DND-41 (cell line): ENCODE data around the gene PRSS21.
A peak's percentile ranks its signal among the peaks of the same experiment; 100 is the strongest.

Experiments
- ATAC-seq: fragments of 200-7000 bp; cut with Tn5 transposase; 3 replicates; pipeline ENCODE4 v1.9.1; 2021; ENCODE audit warnings: low read depth; ENCODE audit not compliant: insufficient read depth
- DNase-seq: peaks from one replicate; pipeline ENCODE4 v3.0.0-alpha.2; 2020
- H2AFZ ChIP-seq: 2 replicates; pipeline ENCODE4 v1.6.0; 2012; ENCODE audit warnings: low read depth, low read length
- H3K27ac ChIP-seq: 2 replicates; pipeline ENCODE4 v1.5.1; 2012; ENCODE audit warnings: low read length, inconsistent platforms
- H3K27me3 ChIP-seq: fragments of 200-600 bp; sonication (generic); 2 replicates; pipeline ENCODE4 v1.6.0; 2012; ENCODE audit warnings: low read length, mild to moderate bottlenecking, inconsistent platforms; ENCODE audit not compliant: insufficient read depth, poor library complexity
- H3K36me3 ChIP-seq: 2 replicates; pipeline ENCODE4 v1.5.1; 2012; ENCODE audit warnings: low read length, inconsistent platforms; ENCODE audit not compliant: insufficient read depth
- H3K4me1 ChIP-seq: 2 replicates; pipeline ENCODE4 v1.5.1; 2012; ENCODE audit warnings: mild to moderate bottlenecking, low read length; ENCODE audit not compliant: insufficient read depth
- H3K4me2 ChIP-seq: 2 replicates; pipeline ENCODE4 v1.6.0; 2012; ENCODE audit warnings: mild to moderate bottlenecking, moderate library complexity, low read length, inconsistent platforms; ENCODE audit not compliant: insufficient read depth
- H3K4me3 ChIP-seq, 2 experiments: fragments of 200-600 bp in 1 of 2; shearing (Covaris generic) in 1 of 2; 2 replicates each; pipeline ENCODE4 v1.5.1; 2012 to 2016; ENCODE audit warnings: inconsistent platforms in 2 of 2, low read length in 2 of 2, mild to moderate bottlenecking in 2 of 2, low read depth in 1 of 2, moderate library complexity in 1 of 2
- H3K79me2 ChIP-seq: 2 replicates; pipeline ENCODE4 v1.6.0; 2012; ENCODE audit warnings: low read length, inconsistent platforms; ENCODE audit not compliant: insufficient read depth
- H3K9ac ChIP-seq: 2 replicates; pipeline ENCODE4 v1.6.0; 2012; ENCODE audit warnings: low read depth, mild to moderate bottlenecking, inconsistent platforms, low read length, moderate library complexity
- H3K9me3 ChIP-seq: 2 replicates; pipeline ENCODE4 v1.5.1; 2012; ENCODE audit warnings: low read length, moderate library complexity, mild to moderate bottlenecking, inconsistent platforms; ENCODE audit not compliant: insufficient read depth, severe bottlenecking
- H4K20me1 ChIP-seq: 2 replicates; pipeline ENCODE4 v1.6.0; 2012; ENCODE audit warnings: low read length; ENCODE audit not compliant: insufficient read depth
- EZH2 ChIP-seq: IDR thresholded peaks from 3 replicates; pipeline ENCODE4 v1.6.1; 2012; ENCODE audit warnings: borderline replicate concordance, low read depth, mild to moderate bottlenecking, moderate library complexity, low read length, inconsistent platforms; ENCODE audit not compliant: severe bottlenecking
- TF ChIP-seq, protein P1 (sequence below): IDR thresholded peaks from 2 replicates; pipeline ENCODE4 v1.5.1; 2012; ENCODE audit warnings: borderline replicate concordance, low read length, moderate library complexity, mild to moderate bottlenecking; ENCODE audit not compliant: poor library complexity, severe bottlenecking; ENCODE audit errors: extremely low read depth

The PRSS21 gene

DNA sequence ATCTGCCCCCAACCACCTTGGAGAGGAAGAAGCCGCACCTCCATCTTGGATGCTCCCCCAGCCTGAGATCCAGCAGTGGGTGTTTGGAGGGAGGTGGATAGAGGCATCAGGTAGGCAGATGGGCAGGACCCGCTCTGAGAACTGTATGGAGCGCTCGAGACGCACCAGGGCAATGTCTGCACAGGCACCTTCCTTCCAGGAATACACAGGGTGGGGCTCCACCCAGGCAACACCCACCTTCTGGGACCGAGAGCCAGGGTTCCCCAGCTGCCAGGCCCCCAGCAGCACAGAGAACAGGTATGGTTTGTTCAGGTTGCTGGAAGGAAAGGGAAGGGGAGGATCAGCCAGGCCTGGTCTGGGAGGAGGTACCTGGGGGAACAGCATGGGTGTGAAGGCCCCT is 38.5 kb downstream of the PRSS21 start:
- Histone ChIP-seq H3K27ac (no peak overlapping the region), H3K4me2 (no peak overlapping the region), H3K4me1 (no peaks in the 10 kb centered on the region), H3K36me3 (no peaks in the 10 kb centered on the region), H2AFZ (no peak overlapping the region), H4K20me1 (no peaks in the 10 kb centered on the region), H3K9ac (no peak overlapping the region), H3K27me3 (peaks cover 13% of the 10 kb centered on the region), H3K79me2 (no peaks in the 10 kb centered on the region), H3K4me3 (no peak overlapping the region), H3K9me3 (peaks cover 6% of the 10 kb centered on the region)
- ATAC-seq: no peak
- TF ChIP-seq EZH2: no peak
- TF ChIP-seq, protein P1, sequence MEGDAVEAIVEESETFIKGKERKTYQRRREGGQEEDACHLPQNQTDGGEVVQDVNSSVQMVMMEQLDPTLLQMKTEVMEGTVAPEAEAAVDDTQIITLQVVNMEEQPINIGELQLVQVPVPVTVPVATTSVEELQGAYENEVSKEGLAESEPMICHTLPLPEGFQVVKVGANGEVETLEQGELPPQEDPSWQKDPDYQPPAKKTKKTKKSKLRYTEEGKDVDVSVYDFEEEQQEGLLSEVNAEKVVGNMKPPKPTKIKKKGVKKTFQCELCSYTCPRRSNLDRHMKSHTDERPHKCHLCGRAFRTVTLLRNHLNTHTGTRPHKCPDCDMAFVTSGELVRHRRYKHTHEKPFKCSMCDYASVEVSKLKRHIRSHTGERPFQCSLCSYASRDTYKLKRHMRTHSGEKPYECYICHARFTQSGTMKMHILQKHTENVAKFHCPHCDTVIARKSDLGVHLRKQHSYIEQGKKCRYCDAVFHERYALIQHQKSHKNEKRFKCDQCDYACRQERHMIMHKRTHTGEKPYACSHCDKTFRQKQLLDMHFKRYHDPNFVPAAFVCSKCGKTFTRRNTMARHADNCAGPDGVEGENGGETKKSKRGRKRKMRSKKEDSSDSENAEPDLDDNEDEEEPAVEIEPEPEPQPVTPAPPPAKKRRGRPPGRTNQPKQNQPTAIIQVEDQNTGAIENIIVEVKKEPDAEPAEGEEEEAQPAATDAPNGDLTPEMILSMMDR: no peak
- no peak for DNase-seq

DNA sequence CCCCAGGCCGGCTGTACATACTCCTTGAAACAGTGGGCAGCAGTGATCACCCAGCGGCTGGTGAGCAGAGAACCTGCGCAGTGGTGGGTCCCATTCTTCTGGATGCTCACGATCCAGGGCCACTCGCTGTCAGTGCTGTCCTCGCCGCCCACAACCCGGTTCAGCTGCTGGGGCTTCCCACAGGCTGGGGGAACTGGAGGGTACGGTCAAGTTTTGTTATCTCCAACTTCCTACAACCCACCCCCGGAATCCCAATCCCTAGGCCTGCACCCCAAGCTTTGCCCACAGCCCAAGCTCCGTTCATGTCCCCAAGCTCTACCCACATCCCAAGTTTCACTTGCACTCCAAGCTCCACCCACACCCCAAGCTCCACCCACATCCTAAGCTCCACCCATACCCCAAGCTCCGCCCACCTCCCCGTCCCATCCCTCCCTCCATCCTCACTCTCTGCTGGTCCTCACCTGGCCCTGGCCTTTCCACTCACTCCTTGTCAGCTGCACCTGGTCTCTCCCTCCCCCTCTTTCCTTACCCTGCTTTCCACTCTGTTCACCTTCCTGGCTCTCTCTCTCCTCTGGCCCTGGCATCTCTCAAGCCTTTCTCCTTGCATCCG is 39.1 kb downstream of the PRSS21 start:
- peaks cover 6% of the 10 kb centered on the region for H3K9me3 ChIP-seq
- no peaks in the 10 kb centered on the region for H3K36me3 ChIP-seq
- no peaks in the 10 kb centered on the region for H4K20me1 ChIP-seq
- TF ChIP-seq EZH2: no peak
- TF ChIP-seq, protein P1: no peak
- no peaks in the 10 kb centered on the region for H3K79me2 ChIP-seq
- peak; percentile 48 for DNase-seq
- H3K9ac ChIP-seq: no peak overlapping the region
- no peak overlapping the region for H3K4me3 ChIP-seq
- ATAC-seq: peak; percentile 72; the same call in 2 of the 3 replicates
- peaks cover 13% of the 10 kb centered on the region for H3K27me3 ChIP-seq
- no peaks in the 10 kb centered on the region for H3K4me1 ChIP-seq
- H3K4me2 ChIP-seq: no peak overlapping the region
- no peak overlapping the region for H3K27ac ChIP-seq
- no peak overlapping the region for H2AFZ ChIP-seq

DNA sequence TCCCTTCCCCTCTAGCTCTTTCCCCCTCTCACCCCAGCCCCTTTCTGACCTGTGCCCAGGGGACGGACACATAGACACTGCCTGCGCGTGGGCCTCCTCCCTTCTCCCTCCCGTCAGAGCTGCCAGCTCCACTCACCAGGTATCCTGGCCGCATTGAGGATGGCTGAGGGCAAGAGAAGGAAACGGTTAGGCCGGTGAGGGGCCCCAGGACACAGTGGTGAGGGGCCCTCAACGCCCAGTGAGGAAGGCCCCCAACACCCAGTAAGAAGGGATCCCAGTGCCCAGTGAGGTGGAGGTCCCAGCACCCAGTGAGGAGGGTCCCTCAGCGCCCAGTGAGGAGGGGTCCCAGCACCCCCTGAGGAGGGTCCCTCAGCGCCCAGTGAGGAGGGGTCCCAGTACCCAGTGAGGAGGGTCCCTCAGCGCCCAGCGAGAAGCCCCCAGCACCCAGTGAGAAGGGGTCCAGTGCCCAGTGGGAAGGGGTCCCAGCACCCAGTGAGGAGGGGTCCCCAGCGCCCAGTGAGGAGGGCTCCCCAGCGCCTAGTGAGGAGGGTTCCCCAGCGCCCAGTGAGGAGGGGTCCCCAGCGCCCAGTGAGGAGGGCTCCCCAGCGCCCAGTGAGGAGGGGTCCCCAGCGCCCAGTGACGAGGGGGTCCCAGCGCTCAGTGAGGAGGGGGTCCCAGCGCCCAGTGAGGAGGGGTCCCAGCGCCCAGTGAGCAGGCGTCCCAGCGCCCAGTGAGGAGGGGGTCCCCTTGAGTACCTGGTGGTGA is 39.8 kb downstream of the PRSS21 start:
- H3K79me2 ChIP-seq: no peaks in the 10 kb centered on the region
- H3K9me3 ChIP-seq: peaks cover 6% of the 10 kb centered on the region
- TF ChIP-seq, protein P1: no peak
- TF ChIP-seq EZH2: no peak
- no peak overlapping the region for H3K4me2 ChIP-seq
- no peak overlapping the region for H3K27ac ChIP-seq
- DNase-seq (no peak), ATAC-seq (no peak)
- peaks cover 13% of the 10 kb centered on the region for H3K27me3 ChIP-seq
- no peaks in the 10 kb centered on the region for H3K4me1 ChIP-seq
- H2AFZ ChIP-seq: no peak overlapping the region
- no peaks in the 10 kb centered on the region for H3K36me3 ChIP-seq
- no peaks in the 10 kb centered on the region for H4K20me1 ChIP-seq
- H3K4me3 ChIP-seq: no peak overlapping the region
- H3K9ac ChIP-seq: no peak overlapping the region
